ENCODE data around the gene EXT2.

The EXT2 gene

GRCh38 chr11:44261800-44262591 is 166.5 kb downstream of the EXT2 start:
- no peak for TF ChIP-seq ARNTL (CRISPR knock-in tag; IDR thresholded peaks at IDR 0.05; ENCODE audit: borderline replicate concordance, low read depth)
- TF ChIP-seq PATZ1 (CRISPR knock-in tag; IDR thresholded peaks at IDR 0.05; ENCODE audit: borderline replicate concordance) = no peak
- ATAC-seq = no peak

GRCh38 chr11:44263738-44264437 is 168.4 kb downstream of the EXT2 start:
- TF ChIP-seq ZNF70 (CRISPR knock-in tag; IDR thresholded peaks at IDR 0.05) (no peak), TCF4 (CRISPR knock-in tag; IDR thresholded peaks at IDR 0.05; ENCODE audit: borderline replicate concordance) (no peak), PPARA (CRISPR knock-in tag; IDR thresholded peaks at IDR 0.05; ENCODE audit: borderline replicate concordance) (no peak), SNAI2 (CRISPR knock-in tag; IDR thresholded peaks at IDR 0.05) (no peak), GLIS3 (CRISPR knock-in tag; IDR thresholded peaks at IDR 0.05) (no peak), ZNF8 (CRISPR knock-in tag; IDR thresholded peaks at IDR 0.05) (no peak), ESRRG (CRISPR knock-in tag; IDR thresholded peaks at IDR 0.05) (no peak), ISL1 (CRISPR knock-in tag; IDR thresholded peaks at IDR 0.05) (no peak), OSR1 (CRISPR knock-in tag; IDR thresholded peaks at IDR 0.05) (no peak), ZFP3 (CRISPR knock-in tag; IDR thresholded peaks at IDR 0.05) (no peak), ZNF565 (CRISPR knock-in tag; conservative IDR thresholded peaks at IDR 0.05; ENCODE audit: low read depth) (no peak), ARNTL (CRISPR knock-in tag; IDR thresholded peaks at IDR 0.05; ENCODE audit: borderline replicate concordance, low read depth) (no peak), ZFP30 (CRISPR knock-in tag; IDR thresholded peaks at IDR 0.05) (no peak), RARB (CRISPR knock-in tag; IDR thresholded peaks at IDR 0.05) (no peak)
- no peak for ATAC-seq

GRCh38 chr11:44264438-44264749 is 168.9 kb downstream of the EXT2 start:
- ATAC-seq = no peak
- TF ChIP-seq RARB (CRISPR knock-in tag; IDR thresholded peaks at IDR 0.05) (no peak), PATZ1 (CRISPR knock-in tag; IDR thresholded peaks at IDR 0.05; ENCODE audit: borderline replicate concordance) (no peak), ZFP30 (CRISPR knock-in tag; IDR thresholded peaks at IDR 0.05) (no peak), OSR1 (CRISPR knock-in tag; IDR thresholded peaks at IDR 0.05) (no peak), BACH2 (CRISPR knock-in tag; IDR thresholded peaks at IDR 0.05; ENCODE audit: borderline replicate concordance) (no peak), SNAI2 (CRISPR knock-in tag; IDR thresholded peaks at IDR 0.05) (no peak)

GRCh38 chr11:44264761-44265160 is 169.3 kb downstream of the EXT2 start:
- ATAC-seq = no peak
- TF ChIP-seq ZNF565 (CRISPR knock-in tag; conservative IDR thresholded peaks at IDR 0.05; ENCODE audit: low read depth) = no peak
- no peak for TF ChIP-seq RARB (CRISPR knock-in tag; IDR thresholded peaks at IDR 0.05)

- ATAC-seq = no peak
- TF ChIP-seq BACH2 (CRISPR knock-in tag; IDR thresholded peaks at IDR 0.05; ENCODE audit: borderline replicate concordance) = no peak
- TF ChIP-seq GLIS3 (CRISPR knock-in tag; IDR thresholded peaks at IDR 0.05) = no peak
- no peak for TF ChIP-seq PPARA (CRISPR knock-in tag; IDR thresholded peaks at IDR 0.05; ENCODE audit: borderline replicate concordance)
- TF ChIP-seq CSDC2 (CRISPR knock-in tag; IDR thresholded peaks at IDR 0.05) = no peak
- no peak for TF ChIP-seq ARNTL (CRISPR knock-in tag; IDR thresholded peaks at IDR 0.05; ENCODE audit: borderline replicate concordance, low read depth)
- TF ChIP-seq OSR1 (CRISPR knock-in tag; IDR thresholded peaks at IDR 0.05) = no peak
- TF ChIP-seq ZFP3 (CRISPR knock-in tag; IDR thresholded peaks at IDR 0.05) = no peak
- TF ChIP-seq POU6F1 (CRISPR knock-in tag; IDR thresholded peaks at IDR 0.05; ENCODE audit: borderline replicate concordance, low read depth) = no peak
- TF ChIP-seq CREB5 (CRISPR knock-in tag; IDR thresholded peaks at IDR 0.05; ENCODE audit: low read depth) = no peak
- TF ChIP-seq ZNF565 (CRISPR knock-in tag; conservative IDR thresholded peaks at IDR 0.05; ENCODE audit: low read depth) = no peak
- TF ChIP-seq TSHZ2 (CRISPR knock-in tag; IDR thresholded peaks at IDR 0.05) = no peak
- TF ChIP-seq ESRRG (CRISPR knock-in tag; IDR thresholded peaks at IDR 0.05) = no peak
Observed at GRCh38 chr11:44266056-44266780, 170.7 kb downstream of the EXT2 start.
